ENCODE results near the gene TECR.
"Not testable (repeated sequence)": the region's sequence is repeated elsewhere in the genome, so short reads cannot be mapped to it uniquely, and the experiment has no call there.

The TECR gene

GRCh38 chr19:14576363-14576762 lies 47.0 kb downstream of the TECR start:
- peaks cover 2% of the 10 kb centered on the region; the same call in 1 of the 2 replicates for H3K4me1 ChIP-seq (ENCODE audit: control insufficient read depth, insufficient read depth, low read length)

GRCh38 chr19:14577264-14577663 lies 47.9 kb downstream of the TECR start:
- H3K27ac ChIP-seq (ENCODE audit: low read depth, low read length), result no peak overlapping the region
- H3K9ac ChIP-seq (ENCODE audit: low read length), result no peak overlapping the region
- H3K36me3 ChIP-seq (ENCODE audit: control insufficient read depth, insufficient read depth, low read length), result no peaks in the 10 kb centered on the region
- peaks cover 2% of the 10 kb centered on the region; the same call in 1 of the 2 replicates for H3K4me1 ChIP-seq (ENCODE audit: control insufficient read depth, insufficient read depth, low read length)
- H3K9me3 ChIP-seq (ENCODE audit: control insufficient read depth, insufficient read depth, low read depth, low read length), result no peaks in the 10 kb centered on the region
- H3K27me3 ChIP-seq (ENCODE audit: control insufficient read depth, insufficient read depth, low read length), result no peaks in the 10 kb centered on the region
- H3K4me3 ChIP-seq (ENCODE audit: low read depth, low read length), result no peak overlapping the region

More at GRCh38 chr19:14576363-14576762, 47.0 kb downstream of the TECR start:
- Histone ChIP-seq H3K36me3 (ENCODE audit: control insufficient read depth, insufficient read depth, low read length) (no peaks in the 10 kb centered on the region), H3K27ac (ENCODE audit: low read depth, low read length) (no peak overlapping the region), H3K4me3 (ENCODE audit: low read depth, low read length) (no peak overlapping the region), H3K27me3 (ENCODE audit: control insufficient read depth, insufficient read depth, low read length) (no peaks in the 10 kb centered on the region), H3K9ac (ENCODE audit: low read length) (no peak overlapping the region), H3K9me3 (ENCODE audit: control insufficient read depth, insufficient read depth, low read depth, low read length) (no peaks in the 10 kb centered on the region)

GRCh38 chr19:14577885-14578427 lies 48.6 kb downstream of the TECR start:
- no peaks in the 10 kb centered on the region for H3K9me3 ChIP-seq (ENCODE audit: control insufficient read depth, insufficient read depth, low read depth, low read length)
- H3K9ac ChIP-seq (ENCODE audit: low read length), result no peak overlapping the region
- no peak overlapping the region for H3K4me3 ChIP-seq (ENCODE audit: low read depth, low read length)
- H3K4me1 ChIP-seq (ENCODE audit: control insufficient read depth, insufficient read depth, low read length), result peaks cover 2% of the 10 kb centered on the region
- H3K36me3 ChIP-seq (ENCODE audit: control insufficient read depth, insufficient read depth, low read length), result no peaks in the 10 kb centered on the region
- no peaks in the 10 kb centered on the region for H3K27me3 ChIP-seq (ENCODE audit: control insufficient read depth, insufficient read depth, low read length)
- no peak overlapping the region for H3K27ac ChIP-seq (ENCODE audit: low read depth, low read length)

GRCh38 chr19:14580623-14581237 lies 51.3 kb downstream of the TECR start:
- no peaks in the 10 kb centered on the region for H3K27me3 ChIP-seq (ENCODE audit: control insufficient read depth, insufficient read depth, low read length)
- H3K27ac ChIP-seq (ENCODE audit: low read depth, low read length), result no peak overlapping the region
- H3K4me3 ChIP-seq (ENCODE audit: low read depth, low read length), result no peak overlapping the region
- no peak overlapping the region for H3K9ac ChIP-seq (ENCODE audit: low read length)
- no peaks in the 10 kb centered on the region for H3K9me3 ChIP-seq (ENCODE audit: control insufficient read depth, insufficient read depth, low read depth, low read length)
- H3K36me3 ChIP-seq (ENCODE audit: control insufficient read depth, insufficient read depth, low read length), result no peaks in the 10 kb centered on the region
- H3K4me1 ChIP-seq (ENCODE audit: control insufficient read depth, insufficient read depth, low read length), result no peaks in the 10 kb centered on the region; the same call in 1 of the 2 replicates

DNA sequence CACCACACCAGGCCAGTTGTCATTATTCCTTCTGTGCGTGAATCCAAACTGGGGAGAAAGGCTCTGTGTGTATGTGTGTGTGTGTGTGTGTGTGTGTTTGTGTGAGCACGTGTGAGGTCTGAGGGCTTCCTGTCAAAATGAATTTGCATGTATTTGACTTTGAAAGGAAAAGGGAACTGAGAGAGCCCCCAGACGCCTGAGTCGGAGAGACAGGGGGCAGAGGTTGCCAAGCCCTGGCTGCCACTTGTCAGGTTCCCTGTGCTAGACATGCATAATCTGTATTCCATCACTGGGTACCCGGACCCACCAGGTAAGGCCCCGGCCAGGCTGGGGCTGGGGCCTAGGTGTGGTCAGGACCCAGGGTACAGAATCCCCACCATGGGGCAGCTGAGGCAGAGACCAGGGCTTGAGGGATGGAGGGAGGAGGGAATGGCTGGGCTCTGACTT lies 53.5 kb downstream of the TECR start, which contains the start of gene CLEC17A:
Gene CLEC17A (plus strand): TSS at position 191 of the 447 bp plus-strand sequence. CDS start 77 bp downstream, at position 268.
- no peaks in the 10 kb centered on the region for H3K27me3 ChIP-seq (ENCODE audit: control insufficient read depth, insufficient read depth, low read length)
- no peaks in the 10 kb centered on the region for H3K36me3 ChIP-seq (ENCODE audit: control insufficient read depth, insufficient read depth, low read length)
- H3K27ac ChIP-seq (ENCODE audit: low read depth, low read length), result no peak within 1 kb of the TSS
- no peak within 1 kb of the TSS for H3K9ac ChIP-seq (ENCODE audit: low read length)
- no peak within 1 kb of the TSS for H3K4me3 ChIP-seq (ENCODE audit: low read depth, low read length)
- H3K4me1 ChIP-seq (ENCODE audit: control insufficient read depth, insufficient read depth, low read length), result no peaks in the 10 kb centered on the region; the same call in 1 of the 2 replicates
- H3K9me3 ChIP-seq (ENCODE audit: control insufficient read depth, insufficient read depth, low read depth, low read length), result no peaks in the 10 kb centered on the region

DNA sequence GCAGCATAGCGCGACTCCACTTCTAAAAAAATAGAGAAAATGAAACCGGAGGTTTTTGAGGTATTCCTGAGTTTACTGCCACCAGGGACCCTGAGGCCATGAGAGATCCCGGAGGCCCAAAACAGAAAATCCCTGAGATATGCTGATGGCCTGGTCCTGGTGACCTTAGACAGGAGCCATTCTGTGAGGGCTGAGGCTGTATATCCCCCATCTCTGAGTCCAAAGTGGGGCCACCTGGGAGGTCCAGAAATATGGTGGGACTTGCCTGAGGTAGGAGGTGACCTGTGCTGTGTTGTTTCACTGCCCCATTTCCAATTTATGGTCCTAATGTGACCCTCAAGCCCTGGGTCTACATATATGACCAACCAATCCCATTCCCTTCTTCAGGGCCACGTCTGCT lies 55.0 kb downstream of the TECR start:
- H3K4me3 ChIP-seq (ENCODE audit: low read depth, low read length); H3K9ac ChIP-seq (ENCODE audit: low read length); H3K9me3 ChIP-seq (ENCODE audit: control insufficient read depth, insufficient read depth, low read depth, low read length); H3K36me3 ChIP-seq (ENCODE audit: control insufficient read depth, insufficient read depth, low read length); H3K27ac ChIP-seq (ENCODE audit: low read depth, low read length); H3K27me3 ChIP-seq (ENCODE audit: control insufficient read depth, insufficient read depth, low read length); H3K4me1 ChIP-seq (ENCODE audit: control insufficient read depth, insufficient read depth, low read length): not testable (repeated sequence)

GRCh38 chr19:14585187-14585586 lies 55.8 kb downstream of the TECR start:
- not testable (repeated sequence) for H3K27ac ChIP-seq (ENCODE audit: low read depth, low read length); H3K9ac ChIP-seq (ENCODE audit: low read length); H3K4me1 ChIP-seq (ENCODE audit: control insufficient read depth, insufficient read depth, low read length); H3K36me3 ChIP-seq (ENCODE audit: control insufficient read depth, insufficient read depth, low read length); H3K4me3 ChIP-seq (ENCODE audit: low read depth, low read length); H3K27me3 ChIP-seq (ENCODE audit: control insufficient read depth, insufficient read depth, low read length); H3K9me3 ChIP-seq (ENCODE audit: control insufficient read depth, insufficient read depth, low read depth, low read length)

- not testable (repeated sequence) for H3K27me3 ChIP-seq (ENCODE audit: control insufficient read depth, insufficient read depth, low read length); H3K4me3 ChIP-seq (ENCODE audit: low read depth, low read length); H3K9ac ChIP-seq (ENCODE audit: low read length); H3K4me1 ChIP-seq (ENCODE audit: control insufficient read depth, insufficient read depth, low read length); H3K36me3 ChIP-seq (ENCODE audit: control insufficient read depth, insufficient read depth, low read length); H3K9me3 ChIP-seq (ENCODE audit: control insufficient read depth, insufficient read depth, low read depth, low read length); H3K27ac ChIP-seq (ENCODE audit: low read depth, low read length)
These were observed 60.0 kb downstream of the TECR start for GRCh38 chr19:14589433-14589832.

DNA sequence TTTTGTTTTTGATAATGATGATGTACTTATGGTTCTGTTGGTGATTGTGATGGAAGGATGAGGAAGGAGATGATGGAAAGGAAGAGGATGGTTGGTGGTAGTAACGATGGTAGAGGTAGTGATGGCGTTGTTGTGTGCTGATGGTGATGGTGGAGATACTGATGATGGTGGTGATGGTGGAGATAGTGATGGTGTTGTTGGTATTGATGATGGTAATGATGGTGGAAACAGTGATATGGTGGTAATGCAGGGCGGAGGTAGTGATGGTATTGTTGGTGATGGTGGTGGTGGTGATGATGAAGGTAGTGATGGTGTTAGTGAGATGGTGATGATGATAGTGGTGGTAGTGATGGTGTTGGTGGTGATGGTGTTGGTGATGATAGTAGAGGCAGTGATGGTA lies 66.2 kb downstream of the TECR start:
- peaks cover 3% of the 10 kb centered on the region; the same call in 1 of the 2 replicates for H3K27me3 ChIP-seq (ENCODE audit: control insufficient read depth, insufficient read depth, low read length)
- no peak overlapping the region for H3K27ac ChIP-seq (ENCODE audit: low read depth, low read length)
- H3K9me3 ChIP-seq (ENCODE audit: control insufficient read depth, insufficient read depth, low read depth, low read length), result peaks cover 8% of the 10 kb centered on the region; the same call in 1 of the 2 replicates
- no peak overlapping the region for H3K4me3 ChIP-seq (ENCODE audit: low read depth, low read length)
- no peaks in the 10 kb centered on the region for H3K36me3 ChIP-seq (ENCODE audit: control insufficient read depth, insufficient read depth, low read length)
- H3K9ac ChIP-seq (ENCODE audit: low read length), result no peak overlapping the region
- H3K4me1 ChIP-seq (ENCODE audit: control insufficient read depth, insufficient read depth, low read length), result no peaks in the 10 kb centered on the region

DNA sequence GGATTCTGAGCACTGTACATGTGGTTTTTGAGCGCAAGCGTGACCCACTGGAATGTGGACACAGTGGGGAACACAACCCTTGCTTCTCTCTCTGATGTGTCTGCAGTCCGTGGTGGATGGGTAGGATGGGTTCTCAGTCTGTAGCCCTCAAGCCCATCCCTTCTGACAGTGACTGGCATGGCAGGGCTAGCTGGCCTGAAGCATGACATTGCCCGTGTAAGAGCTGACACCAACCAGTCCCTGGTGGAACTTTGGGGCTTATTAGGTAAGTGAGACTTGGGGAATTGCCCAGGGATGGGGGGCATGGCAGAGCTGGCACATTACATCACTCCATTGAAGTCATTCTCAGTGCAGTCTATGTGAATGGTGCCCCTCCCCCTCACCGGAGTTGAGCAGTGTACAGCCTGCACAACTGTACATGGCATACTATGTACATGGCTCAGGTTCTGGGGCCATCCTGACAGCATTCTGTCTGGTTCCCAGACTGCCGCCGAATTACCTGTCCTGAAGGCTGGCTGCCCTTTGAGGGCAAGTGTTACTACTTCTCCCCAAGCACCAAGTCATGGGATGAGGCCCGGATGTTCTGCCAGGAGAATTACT lies 70.3 kb downstream of the TECR start:
- H3K9ac ChIP-seq (ENCODE audit: low read length), result no peak overlapping the region
- peaks cover 3% of the 10 kb centered on the region; the same call in 1 of the 2 replicates for H3K27me3 ChIP-seq (ENCODE audit: control insufficient read depth, insufficient read depth, low read length)
- H3K9me3 ChIP-seq (ENCODE audit: control insufficient read depth, insufficient read depth, low read depth, low read length), result peaks cover 12% of the 10 kb centered on the region; the same call in 1 of the 2 replicates
- H3K4me1 ChIP-seq (ENCODE audit: control insufficient read depth, insufficient read depth, low read length), result no peaks in the 10 kb centered on the region
- no peak overlapping the region for H3K4me3 ChIP-seq (ENCODE audit: low read depth, low read length)
- H3K27ac ChIP-seq (ENCODE audit: low read depth, low read length), result no peak overlapping the region
- H3K36me3 ChIP-seq (ENCODE audit: control insufficient read depth, insufficient read depth, low read length), result no peaks in the 10 kb centered on the region

DNA sequence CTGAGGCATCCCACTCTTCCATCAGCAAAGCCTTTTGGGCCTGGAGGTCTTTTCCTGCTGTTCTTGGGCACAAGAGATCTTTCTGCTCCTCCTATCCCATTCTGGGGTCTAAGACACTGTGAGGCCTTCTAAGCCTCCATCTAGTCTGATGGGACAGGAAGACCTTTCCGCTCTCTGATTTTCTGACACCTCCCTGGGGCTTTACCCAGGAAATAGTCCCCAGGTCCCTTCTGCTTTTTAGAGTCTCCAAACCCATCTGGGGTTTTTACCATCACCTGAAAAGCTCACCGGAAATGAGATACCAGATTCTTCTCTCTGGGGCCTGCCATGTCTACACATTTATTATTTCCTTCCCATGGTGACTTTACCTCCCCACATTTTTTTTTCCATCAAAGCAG lies 74.6 kb downstream of the TECR start:
- no peaks in the 10 kb centered on the region for H3K4me1 ChIP-seq (ENCODE audit: control insufficient read depth, insufficient read depth, low read length)
- peaks cover 3% of the 10 kb centered on the region; the same call in 1 of the 2 replicates for H3K27me3 ChIP-seq (ENCODE audit: control insufficient read depth, insufficient read depth, low read length)
- H3K9ac ChIP-seq (ENCODE audit: low read length), result no peak overlapping the region
- H3K9me3 ChIP-seq (ENCODE audit: control insufficient read depth, insufficient read depth, low read depth, low read length), result peaks cover 4% of the 10 kb centered on the region; the same call in 1 of the 2 replicates
- no peaks in the 10 kb centered on the region for H3K36me3 ChIP-seq (ENCODE audit: control insufficient read depth, insufficient read depth, low read length)
- H3K4me3 ChIP-seq (ENCODE audit: low read depth, low read length), result no peak overlapping the region
- H3K27ac ChIP-seq (ENCODE audit: low read depth, low read length), result no peak overlapping the region

Data from HUES6 (cell line).